GM21360 (cell line): Measurements from ENCODE around the gene TTLL12.
"Not testable (repeated sequence)": the region's sequence is repeated elsewhere in the genome, so short reads cannot be mapped to it uniquely, and the experiment has no call there.

Experiments used
- ATAC-seq: cut with Tn5 transposase; IDR thresholded peaks from one replicate; pipeline ENCODE4 v1.9.1; 2021; ENCODE audit warnings: mild to moderate bottlenecking, moderate library complexity; ENCODE audit not compliant: unreplicated experiment

TTLL12 gene

GRCh38 chr22:43157874-43158546, 28.9 kb downstream of the TTLL12 start:
- ATAC-seq: no peak

GRCh38 chr22:43156413-43156812, 30.5 kb downstream of the TTLL12 start:
- ATAC-seq: no peak

GRCh38 chr22:43155789-43156188, 31.1 kb downstream of the TTLL12 start:
- ATAC-seq: no peak

GRCh38 chr22:43154887-43155536, 31.9 kb downstream of the TTLL12 start:
- no peak for ATAC-seq

- ATAC-seq: no peak
Measured at GRCh38 chr22:43153899-43154298, 33.0 kb downstream of the TTLL12 start.

DNA sequence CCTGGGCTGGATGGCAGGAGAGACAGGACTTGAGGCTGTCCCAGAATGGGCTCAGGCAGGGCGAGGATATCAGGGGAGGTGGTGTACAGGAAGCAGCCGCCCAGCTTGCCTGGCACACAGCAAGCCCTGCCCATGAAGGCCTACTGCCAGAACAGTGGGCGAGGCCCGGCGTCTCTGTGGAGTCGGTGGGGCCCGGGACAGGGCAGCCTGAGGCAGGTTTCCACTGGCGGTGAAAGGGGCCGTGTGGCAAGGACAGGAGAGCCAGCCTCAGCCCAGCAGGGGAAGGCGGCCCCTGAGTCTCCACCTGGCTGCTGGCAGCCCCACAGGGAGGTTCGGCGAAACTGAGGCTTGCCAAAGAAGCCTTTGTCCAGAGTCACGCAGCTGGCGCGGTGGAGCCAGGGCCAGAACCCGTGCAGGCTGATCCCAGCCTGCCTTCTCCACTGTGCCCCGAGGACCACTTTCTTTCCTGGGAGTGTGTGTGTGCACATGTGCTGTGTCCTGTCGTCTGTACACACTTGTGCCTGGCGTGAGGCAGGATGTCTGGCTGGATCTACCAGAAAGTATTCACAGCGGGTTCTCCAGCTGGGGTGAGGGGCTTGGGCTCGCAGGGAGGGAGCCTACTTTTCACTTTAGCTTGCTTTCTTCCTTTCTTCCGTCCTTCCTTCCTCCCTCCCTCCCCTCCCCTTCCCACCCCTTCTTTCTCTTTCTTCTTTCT, 34.4 kb downstream of the TTLL12 start:
- no peak for ATAC-seq

DNA sequence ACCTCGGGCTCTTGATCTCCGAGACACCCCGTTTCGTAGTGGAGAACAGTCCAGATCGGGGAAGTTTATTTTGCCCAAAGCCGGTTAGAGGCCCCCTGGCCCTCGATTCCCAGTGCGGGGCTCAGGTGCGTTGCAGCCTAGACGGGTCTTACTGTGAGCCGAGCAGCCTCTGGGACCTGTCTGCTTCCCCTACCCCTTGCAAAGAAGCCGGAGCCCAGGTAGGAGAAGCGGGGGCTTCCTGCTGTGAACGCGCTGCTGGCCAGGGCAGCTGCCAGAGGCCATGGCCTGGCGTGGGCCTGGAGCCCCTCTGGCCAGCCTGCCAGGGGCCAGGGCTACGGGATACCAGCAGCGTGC, 35.0 kb downstream of the TTLL12 start:
- no peak for ATAC-seq

DNA sequence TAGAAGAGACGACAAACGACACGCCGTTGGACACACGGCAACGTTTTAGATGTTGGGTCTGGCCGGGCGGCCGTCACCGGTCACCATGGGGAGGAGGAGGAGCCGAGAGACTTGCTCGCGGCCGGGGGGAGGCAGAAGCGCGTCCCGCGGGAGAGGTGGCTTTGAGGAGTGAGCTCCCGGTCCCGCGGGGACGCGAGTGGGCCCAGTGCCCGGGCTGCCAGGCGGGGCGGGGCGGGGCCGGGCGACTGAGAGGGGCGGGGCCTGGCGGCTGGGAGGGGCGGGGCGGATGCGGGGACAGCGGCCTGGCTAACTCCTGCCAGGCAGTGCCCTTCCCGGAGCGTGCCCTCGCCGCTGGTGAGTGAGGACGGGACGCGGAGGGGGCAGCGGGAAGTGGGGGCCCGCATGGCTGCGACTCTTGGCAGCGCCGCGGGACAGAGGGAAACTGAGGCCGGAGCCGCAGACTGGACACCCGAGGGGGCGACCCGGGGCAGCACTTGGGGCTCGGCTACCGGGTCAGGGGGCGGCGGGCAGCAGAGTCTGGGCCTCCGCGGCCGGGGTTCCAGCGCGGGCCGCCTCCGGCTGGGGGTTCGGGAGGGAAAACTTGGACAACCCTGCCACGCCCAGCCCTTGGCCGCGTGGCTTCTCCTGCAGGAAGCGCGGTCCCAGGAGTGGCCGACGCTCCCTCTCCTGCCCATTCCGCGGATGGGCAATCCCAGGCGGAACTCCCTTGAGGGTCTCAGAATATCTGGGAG, 35.5 kb downstream of the TTLL12 start, which contains the start of gene TSPO:
Gene TSPO (plus strand): TSS at position 309 of the 752 bp plus-strand sequence. CDS start 7,680 bp downstream, outside the sequence.
- ATAC-seq: no peak

DNA sequence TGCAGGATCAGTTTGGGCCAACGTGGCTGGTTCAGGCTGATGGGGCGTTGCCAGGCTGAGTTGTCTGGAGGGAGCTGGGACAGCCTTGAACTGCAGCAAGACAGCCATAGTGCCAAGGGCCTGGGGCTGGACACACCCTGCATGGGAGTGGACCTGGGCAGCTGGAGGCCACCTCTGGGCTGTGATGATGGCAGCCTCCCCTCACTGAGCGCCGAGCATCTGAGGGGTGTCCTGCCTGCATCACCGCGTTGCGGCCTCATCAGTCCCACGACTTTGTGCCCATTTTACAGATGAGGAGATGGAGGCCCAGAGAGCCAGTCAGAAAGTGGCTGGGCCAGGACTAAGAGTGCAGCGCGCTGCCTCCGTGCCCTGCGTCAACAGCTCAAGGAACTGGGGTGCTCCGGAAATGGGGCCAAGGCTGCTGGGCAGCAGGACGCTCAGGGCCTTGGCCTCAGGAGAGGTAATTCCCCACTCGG, 36.2 kb downstream of the TTLL12 start:
- no peak for ATAC-seq

- ATAC-seq: no peak
Measured at GRCh38 chr22:43148581-43148980, 38.4 kb downstream of the TTLL12 start.

GRCh38 chr22:43147821-43148220, 39.1 kb downstream of the TTLL12 start:
- no peak for ATAC-seq

DNA sequence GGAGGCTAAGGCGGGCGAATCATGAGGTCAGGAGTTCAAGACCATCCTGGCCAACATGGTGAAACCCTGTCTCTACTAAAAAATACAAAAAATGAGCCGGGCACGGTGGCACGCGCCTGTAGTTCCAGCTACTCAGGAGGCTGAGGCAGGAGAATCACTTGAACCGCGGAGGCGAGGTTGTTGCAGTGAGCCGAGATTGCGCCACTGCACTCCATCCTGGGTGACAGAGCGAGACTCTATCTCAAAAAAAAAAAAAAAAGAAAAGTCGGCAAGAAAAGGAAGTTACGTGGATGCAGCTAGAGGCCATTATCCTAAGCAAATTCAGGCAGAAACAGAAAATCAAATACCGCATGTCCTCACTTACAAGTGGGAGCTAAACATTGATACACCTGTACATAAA, 40.6 kb downstream of the TTLL12 start:
- not testable (repeated sequence) for ATAC-seq

DNA sequence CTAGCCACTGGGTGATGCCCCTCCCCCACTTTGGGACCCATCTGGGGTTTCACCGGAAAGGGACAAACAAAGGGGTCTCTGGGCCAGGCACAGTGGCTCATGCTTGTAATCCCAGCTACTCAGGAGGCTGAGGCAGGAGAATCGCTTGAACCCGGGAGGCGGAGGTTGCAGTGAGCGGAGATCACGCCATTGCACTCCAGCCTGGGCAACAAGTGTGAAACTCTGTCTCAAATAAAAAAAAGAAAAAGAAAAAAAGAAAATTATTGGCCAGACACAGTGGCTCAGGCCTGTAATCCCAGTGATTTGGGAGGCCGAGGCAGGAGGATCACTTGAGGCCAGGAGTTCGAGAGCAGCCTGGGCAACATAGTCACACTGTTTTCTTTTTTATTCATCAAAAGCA, 41.6 kb downstream of the TTLL12 start:
- ATAC-seq: not testable (repeated sequence)

DNA sequence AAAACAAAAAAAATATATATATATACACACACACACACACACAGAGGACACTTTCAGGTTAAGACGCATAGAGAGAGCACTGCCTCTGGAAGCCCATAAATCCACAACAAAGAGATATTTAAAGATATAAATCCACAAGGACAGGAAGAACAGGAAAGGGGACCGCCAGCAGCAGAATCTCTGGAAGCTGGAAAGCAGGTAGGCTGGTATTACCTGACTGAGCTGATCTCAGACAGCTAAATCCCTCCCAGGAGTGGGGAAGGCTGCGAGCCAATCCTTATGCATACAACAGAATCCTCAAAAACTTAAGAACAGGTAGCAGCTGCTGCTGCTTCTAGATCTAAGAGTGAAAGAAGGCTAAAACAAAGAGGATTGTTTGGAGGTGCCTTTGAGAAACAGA, 42.0 kb downstream of the TTLL12 start:
- no peak for ATAC-seq

- ATAC-seq: peak; percentile 58
Measured at GRCh38 chr22:43142880-43143562, 43.9 kb downstream of the TTLL12 start, which contains the start of gene MCAT. Gene MCAT (minus strand): TSS chr22:43143398. CDS start chr22:43143348, 50 bp downstream.

DNA sequence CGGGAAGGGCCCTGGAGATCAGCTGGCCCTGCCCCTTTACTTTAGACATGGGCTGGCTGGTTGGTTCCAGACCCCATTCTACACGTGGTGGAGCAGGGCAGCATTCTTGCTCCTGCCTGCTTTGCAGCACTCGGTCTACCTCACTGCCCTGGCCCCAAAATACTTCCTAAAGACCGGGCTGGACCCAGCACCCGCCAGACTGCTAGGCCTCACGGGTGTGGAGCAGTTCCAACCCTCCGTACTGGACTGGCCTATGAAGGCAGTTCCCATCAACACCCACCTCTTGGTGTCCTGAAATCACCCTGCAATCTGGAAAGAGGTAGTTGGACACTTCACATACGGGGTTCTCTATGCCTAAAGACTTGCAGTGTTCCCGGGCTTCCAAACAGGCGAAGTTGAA, 50.1 kb downstream of the TTLL12 start:
- no peak for ATAC-seq

- ATAC-seq: no peak
Measured at GRCh38 chr22:43136255-43136654, 50.7 kb downstream of the TTLL12 start.

GRCh38 chr22:43135565-43135964, 51.4 kb downstream of the TTLL12 start:
- ATAC-seq: no peak

DNA sequence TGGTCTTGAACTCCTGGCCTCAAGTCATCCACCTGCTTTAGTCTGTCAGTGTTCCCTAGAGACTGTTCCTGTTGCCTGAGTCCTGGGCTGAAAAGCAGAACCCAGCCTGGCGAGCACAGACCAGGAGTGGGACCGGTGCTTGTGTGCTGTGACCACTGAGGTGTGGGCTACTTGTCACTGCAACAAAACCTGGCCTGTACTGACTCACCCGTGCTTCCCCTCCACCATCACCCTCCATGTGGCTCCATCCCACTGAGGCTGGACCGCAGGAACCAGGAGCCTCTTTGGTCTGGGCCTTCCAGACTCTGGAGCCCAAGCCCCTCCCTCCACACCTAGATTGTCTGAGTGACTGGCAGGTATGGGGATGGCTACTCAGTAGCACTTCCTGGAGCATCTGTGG, 52.4 kb downstream of the TTLL12 start:
- ATAC-seq: no peak

GRCh38 chr22:43133401-43133800, 53.5 kb downstream of the TTLL12 start:
- ATAC-seq: no peak
